K562 (cell line): Measurements from ENCODE around the gene CDCA4. TPM values are rescaled to one million over a fixed set of nuclear protein-coding genes. Genes with fewer than 3 reads are reported as not detected.

Experiments used
- ATAC-seq: fragments of 200-7000 bp; cut with Tn5 transposase; 3 replicates; pipeline ENCODE4 v1.9.1; 2020; ENCODE audit warnings: moderate library complexity
- BruUV-seq: library from RNA; stranded (reverse); fragments of 400-500 nt; replicated peaks from 2 replicates; lab custom pipeline; 2021; lab: Mats Ljungman, UMichigan
- CTCF ChIA-PET: fragments of 300-600 bp; formaldehyde crosslinking; extraction: SDS; loops from one replicate; lab custom pipeline; 2021; ENCODE audit warnings: low intra/inter-chr PET ratio; lab: Yijun Ruan, JAX
- POLR2A ChIA-PET: fragments of 300-600, 350-650 bp; sonication (Branson Sonifier 250); formaldehyde crosslinking; extraction: SDS; loops from one replicate; lab custom pipeline; 2021; ENCODE audit warnings: antibody characterized with exemption, inconsistent platforms; lab: Yijun Ruan, JAX
- DNase-seq, 4 experiments: peaks; one replicate each; pipeline versions ENCODE4 v3.0.0 to v3.0.0-alpha.2; 2011 to 2018; ENCODE audit warnings: low spot score in 3 of 4, mixed read lengths in 3 of 4; ENCODE audit errors: extremely low read depth in 1 of 4
- FAIRE-seq: peaks from 2 replicates; lab custom pipeline; 2011; peaks lifted over from hg19 to GRCh38; lab: Jason Lieb, UNC
- H2AFZ ChIP-seq: 2 replicates; pipeline ENCODE4 v1.6.0; 2011; ENCODE audit warnings: low read depth, low read length, control low read depth, inconsistent platforms
- H3K27ac ChIP-seq: fragments of 200-600 bp; 3 replicates; pipeline ENCODE4 v1.8.0; 2011; ENCODE audit warnings: low read depth, mild to moderate bottlenecking, control low read depth, inconsistent platforms, low read length, moderate library complexity, mixed read lengths; ENCODE audit errors: extremely low read depth
- H3K27me3 ChIP-seq, 2 experiments: fragments of 300-600 bp in 1 of 2; 2 replicates in 1 of 2; 3 replicates in 1 of 2; pipeline versions ENCODE4 v1.6.0 to v1.8.0; 2011; ENCODE audit warnings: inconsistent platforms in 2 of 2, low read length in 2 of 2, mild to moderate bottlenecking in 1 of 2, mixed read lengths in 1 of 2, moderate library complexity in 1 of 2; ENCODE audit not compliant: control insufficient read depth in 2 of 2, insufficient read depth in 2 of 2
- H3K36me3 ChIP-seq: fragments of 300-600 bp; 3 replicates; pipeline ENCODE4 v1.8.0; 2011; ENCODE audit warnings: mild to moderate bottlenecking, low read length, inconsistent platforms; ENCODE audit not compliant: control insufficient read depth, insufficient read depth
- H3K4me1 ChIP-seq, 2 experiments: fragments of 200-600 bp in 1 of 2; replicated peaks in 1 of 2; 2 replicates in 1 of 2; 3 replicates in 1 of 2; pipeline versions ENCODE4 v1.5.1 to v1.8.0; 2011; ENCODE audit warnings: inconsistent platforms in 2 of 2, low read length in 2 of 2, mild to moderate bottlenecking in 1 of 2, mixed read lengths in 1 of 2, moderate library complexity in 1 of 2; ENCODE audit not compliant: control insufficient read depth in 2 of 2, insufficient read depth in 2 of 2
- H3K4me2 ChIP-seq: 2 replicates; pipeline ENCODE4 v1.6.1; 2011; ENCODE audit warnings: low read length, control low read depth, inconsistent platforms, mixed read lengths; ENCODE audit not compliant: insufficient read depth
- H3K4me3 ChIP-seq: fragments of 200-600 bp; sonication (generic), shearing (Covaris generic); 2 replicates; pipeline ENCODE4 v1.5.1; 2016; ENCODE audit warnings: control low read depth, inconsistent platforms
- H3K79me2 ChIP-seq: fragments of 200-600 bp; 3 replicates; pipeline ENCODE4 v1.8.0; 2011; ENCODE audit warnings: low read length, inconsistent platforms; ENCODE audit not compliant: control insufficient read depth, insufficient read depth
- H3K9ac ChIP-seq, 2 experiments: 2 replicates each; pipeline versions ENCODE4 v1.6.0 to v1.6.1; 2011; ENCODE audit warnings: low read depth in 2 of 2, low read length in 2 of 2, control low read depth in 1 of 2, inconsistent platforms in 1 of 2, mild to moderate bottlenecking in 1 of 2, mixed read lengths in 1 of 2; ENCODE audit not compliant: insufficient read depth in 1 of 2
- H3K9me1 ChIP-seq: one replicate; pipeline ENCODE4 v1.6.0; 2011; ENCODE audit warnings: inconsistent platforms, mild to moderate bottlenecking, low read length, moderate library complexity; ENCODE audit not compliant: control insufficient read depth, insufficient read depth
- H3K9me3 ChIP-seq: replicated peaks from 2 replicates; pipeline ENCODE4 v1.5.1; 2011; ENCODE audit warnings: low read depth, low read length, inconsistent platforms; ENCODE audit not compliant: control insufficient read depth, insufficient read depth
- H4K20me1 ChIP-seq: replicated peaks from 2 replicates; pipeline ENCODE4 v1.6.1; 2011; ENCODE audit warnings: low read length, inconsistent platforms, mixed read lengths; ENCODE audit not compliant: control insufficient read depth, insufficient read depth
- CREB3L1 ChIP-seq: fragments of 450-650 bp; IDR thresholded peaks from 2 replicates; pipeline ENCODE4 v1.6.1; 2014; ENCODE audit warnings: low read depth, mild to moderate bottlenecking, moderate library complexity, borderline replicate concordance
- ERF ChIP-seq: fragments of 450-650 bp; formaldehyde crosslinking; IDR thresholded peaks from 2 replicates; pipeline ENCODE4 v1.4.0; 2020; ENCODE audit warnings: mild to moderate bottlenecking, mixed read lengths
- MXI1 ChIP-seq: IDR thresholded peaks from 2 replicates; pipeline ENCODE4 v1.6.1; 2011; ENCODE audit warnings: low read depth, mild to moderate bottlenecking, improper control_type of control experiment, low read length
- RCOR1 ChIP-seq, 2 experiments: IDR thresholded peaks; 2 replicates each; pipeline ENCODE4 v1.6.1; 2012; ENCODE audit warnings: low read depth in 2 of 2, low read length in 2 of 2, borderline replicate concordance in 1 of 2, improper control_type of control experiment in 1 of 2
- TCF7 ChIP-seq: sonication (generic); IDR thresholded peaks from 2 replicates; pipeline ENCODE4 v1.6.1; 2016; ENCODE audit warnings: antibody characterized with exemption, borderline replicate concordance
- U2AF1 ChIP-seq: fragments of 200-400 bp; formaldehyde crosslinking; optimal IDR thresholded peaks from 2 replicates; pipeline ENCODE3; 2017; ENCODE audit warnings: mild to moderate bottlenecking, low read depth, low read length, moderate library complexity
- WGBS: fragments of 100-300 bp; shearing (Covaris generic); methylation state at CpG from one replicate; pipeline ENCODE4 v1.1.6; 2016; ENCODE audit warnings: low coverage, mixed read lengths; ENCODE audit not compliant: insufficient coverage; ENCODE audit errors: missing lambda C conversion rate; 5-methylcytosine and 5-hydroxymethylcytosine counted together
- in situ Hi-C: fragments of 300-500 bp; cut with MboI; formaldehyde crosslinking; loops from 4 replicates; pipeline ENCODE4 v1.15.0; 2018; ENCODE audit warnings: inconsistent platforms, mixed read lengths
- intact Hi-C: fragments of 100-400 bp; cut with micrococcal nuclease; formaldehyde crosslinking; loops from 2 replicates; pipeline ENCODE4 v1.14.2; 2022
- polyA plus RNA-seq, 8 experiments: library from polyadenylated mRNA; depleted of rRNA in 4 of 8; stranded (reverse) in 5 of 8; unstranded in 3 of 8; fragments of >200 nt; fragmentation: Nextera tagmentation in 2 of 8; fragmentation: Illumina TruSeq in 1 of 8; extraction: Ambion mirVana in 2 of 8; extraction: Trizol in 1 of 8; gene quantifications; 2 replicates each; pipeline versions ENCODE4 v1.2.1 to v1.2.3, GENCODE V29; 2011 to 2014; ENCODE audit warnings: inconsistent platforms in 1 of 8, missing spikeins in 1 of 8
- total RNA-seq, 7 experiments: library from RNA; depleted of rRNA in 6 of 7; stranded (reverse); fragments of >200 nt in 6 of 7; fragmentation: Illumina TruSeq in 2 of 7; extraction: Trizol in 2 of 7; gene quantifications; 2 replicates each; pipeline versions ENCODE4 v1.2.1 to v1.2.3, GENCODE V29; 2011 to 2021; ENCODE audit warnings: low replicate concordance in 1 of 7

The CDCA4 gene
- total and polyA plus RNA-seq, 9 of the 15 experiments (the other 6 are each of a cell fraction or from before 2014, with no cell fraction given): 6.6 to 44.2 (median 23.0) TPM

- H3K36me3 ChIP-seq: no peaks in the 10 kb centered on the region
- 49% methylated on average over 16 of the region's 19 CpGs for WGBS
- H3K4me3 ChIP-seq: peak overlapping the region; percentile 63; the same call in 1 of the 2 replicates
- no peaks in the 10 kb centered on the region; the same call in 2 of the 3 replicates for H3K79me2 ChIP-seq
- peak overlapping the region; percentile 66 for H3K4me2 ChIP-seq
- FAIRE-seq: no peak
- no peak for DNase-seq
- no peaks in the 10 kb centered on the region; the same call in 1 of the 2 replicates for H4K20me1 ChIP-seq
- no peaks in the 10 kb centered on the region for H3K27me3 ChIP-seq
- no peak overlapping the region for H2AFZ ChIP-seq
- H3K9me3 ChIP-seq: no peaks in the 10 kb centered on the region
- intact Hi-C loops: no loop called here
- peak overlapping the region in 1 of 2 experiments; percentile 88; a peak in 2 of 4 replicates for H3K9ac ChIP-seq
- BruUV-seq: no TSS peak
- peaks cover 0 to 34% of the 10 kb centered on the region in 2 experiments; a peak in 3 of 5 replicates for H3K4me1 ChIP-seq
- H3K9me1 ChIP-seq: no peaks in the 10 kb centered on the region
- no peak for TF ChIP-seq MXI1
- TF ChIP-seq U2AF1: no peak
- no peak for TF ChIP-seq TCF7
- no peak for TF ChIP-seq ERF (CRISPR knock-in tag)
- TF ChIP-seq RCOR1 (IDR thresholded peaks at IDR 0.05; ENCODE audit: borderline replicate concordance in 1 of 2, low read depth in 2 of 2, low read length in 2 of 2): no peak
- TF ChIP-seq CREB3L1: no peak
- no peak for ATAC-seq
- POLR2A ChIA-PET: no interaction called here
- CTCF ChIA-PET: no interaction called here
- no peak overlapping the region for H3K27ac ChIP-seq
- in situ Hi-C loops: no loop called here
These were observed 34.3 kb downstream of the CDCA4 start for GRCh38 chr14:104986487-104987164.
